Measurements from ENCODE around the gene HDAC7.

GRCh38 chr12:47739297-47739696, 80.4 kb downstream of the HDAC7 start:
- TF ChIP-seq CTCF (IDR thresholded peaks at IDR 0.05; ENCODE audit: poor library complexity) (no peak), EZH2phosphoT487 (IDR thresholded peaks at IDR 0.05; ENCODE audit: low read depth, severe bottlenecking, unreplicated experiment) (no peak), EZH2 (IDR thresholded peaks at IDR 0.05; ENCODE audit: borderline replicate concordance) (no peak)

All from hepatocyte (in vitro differentiated cells).